ENCODE data around the gene SERTAD2. TPM values are rescaled to one million over a fixed set of nuclear protein-coding genes. Genes with fewer than 3 reads are reported as not detected.
A peak's percentile ranks its signal among the peaks of the same experiment; 100 is the strongest.

SERTAD2 gene
- total and polyA plus RNA-seq, 9 donors = 9.9 to 26.8 (median 20.8) TPM

DNA sequence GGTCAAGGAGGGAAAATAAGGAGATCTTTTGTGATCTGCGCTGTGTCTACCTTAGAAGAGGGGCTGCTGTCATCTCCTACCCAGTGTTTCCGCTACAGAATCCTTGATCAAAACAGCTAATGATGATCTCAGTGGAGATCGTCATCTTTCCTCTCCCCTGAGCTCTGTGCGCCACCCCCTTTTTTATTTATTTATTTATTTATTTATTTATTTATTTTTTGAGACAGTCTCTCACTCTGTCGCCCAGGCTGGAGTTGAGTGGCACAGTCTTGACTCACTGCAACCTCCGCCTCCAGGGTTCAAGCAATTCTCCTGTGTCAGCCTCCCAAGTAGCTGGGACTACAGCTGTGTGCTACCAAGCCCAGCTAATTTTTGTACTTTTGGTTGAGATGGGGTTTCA, 55.5 kb downstream of the SERTAD2 start:
- Histone ChIP-seq H3K4me3 (no peak overlapping the region), H3K27ac (no peak overlapping the region), H3K9me3 (no peaks in the 10 kb centered on the region), H3K36me3 (no peaks in the 10 kb centered on the region), H3K4me1 (ENCODE audit: insufficient read depth) (no peaks in the 10 kb centered on the region), H3K27me3 (no peaks in the 10 kb centered on the region)
- intact Hi-C loops (cut with DNase I) = no loop called here
- 94 to 96% (median 96%) methylated on average over 6 of the region's 6 CpGs for WGBS, 3 donors
- DNase-seq = no peak
- TF ChIP-seq EP300 (IDR thresholded peaks at IDR 0.05) (no peak), CTCF (IDR thresholded peaks at IDR 0.05) (no peak), POLR2A (IDR thresholded peaks at IDR 0.05) (no peak)

DNA sequence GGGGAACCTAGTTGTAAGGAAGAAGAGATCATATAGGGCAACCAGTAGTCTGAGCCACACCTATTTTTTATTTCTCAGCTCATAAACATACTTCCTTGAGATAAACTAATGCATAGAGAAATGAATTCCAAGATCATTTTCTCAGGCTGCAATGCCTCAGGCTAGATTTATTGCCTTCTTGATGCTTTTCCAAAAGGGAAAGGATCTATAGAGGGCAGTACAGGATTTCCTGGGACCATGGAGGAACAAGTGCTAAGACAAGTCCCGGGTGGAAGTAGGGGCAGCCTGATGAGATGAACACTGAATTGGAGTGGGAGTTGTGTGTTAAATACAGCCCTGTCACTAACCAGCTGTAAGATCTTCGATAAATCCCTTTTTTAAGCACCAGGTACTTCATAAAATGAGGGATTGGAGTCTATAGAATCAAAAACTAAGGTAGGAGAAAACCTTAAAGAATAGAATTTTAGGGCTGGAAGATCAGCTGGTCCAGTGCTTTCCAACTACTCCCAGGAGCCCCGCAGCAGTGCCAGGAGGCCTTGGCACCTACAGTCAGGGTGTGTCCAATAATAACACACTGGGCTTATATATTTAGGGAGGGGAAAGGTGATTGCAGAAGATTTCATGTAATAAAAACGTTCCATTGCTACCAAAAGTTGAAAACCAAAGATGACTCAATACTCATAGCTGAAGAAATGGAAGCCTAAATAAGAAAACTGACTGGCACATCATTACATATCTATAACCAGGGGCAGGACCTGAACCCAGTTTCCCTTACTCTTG, 58.1 kb downstream of the SERTAD2 start:
- Histone ChIP-seq H3K36me3 (no peaks in the 10 kb centered on the region), H3K9me3 (no peaks in the 10 kb centered on the region), H3K27ac (no peak overlapping the region), H3K4me1 (ENCODE audit: insufficient read depth) (no peaks in the 10 kb centered on the region), H3K4me3 (no peak overlapping the region), H3K27me3 (no peaks in the 10 kb centered on the region)
- intact Hi-C loops (cut with DNase I) = no loop called here
- no peak for DNase-seq
- TF ChIP-seq CTCF (IDR thresholded peaks at IDR 0.05) (peak in 1 of 3 donors; percentile 17), EP300 (IDR thresholded peaks at IDR 0.05) (no peak)
- 21 to 29% (median 23%) methylated on average over 4 of the region's 4 CpGs for WGBS, 3 donors

- H3K4me3 ChIP-seq = no peak overlapping the region
- H3K4me1 ChIP-seq (ENCODE audit: insufficient read depth) = no peaks in the 10 kb centered on the region
- H3K9me3 ChIP-seq = no peaks in the 10 kb centered on the region
- H3K36me3 ChIP-seq = no peaks in the 10 kb centered on the region
- intact Hi-C loops (cut with DNase I) = loop anchor here in 1 of 4 donors (5.0 kb wide), 1 partner anchor 278 kb away; no protein-coding TSS in a partner anchor
- WGBS, 3 donors = 73 to 85% (median 80%) methylated on average over 7 of the region's 7 CpGs
- H3K27ac ChIP-seq = no peak overlapping the region
- H3K27me3 ChIP-seq = no peaks in the 10 kb centered on the region
- DNase-seq = no peak
- TF ChIP-seq POLR2A (IDR thresholded peaks at IDR 0.05) (no peak), CTCF (IDR thresholded peaks at IDR 0.05) (no peak), EP300 (IDR thresholded peaks at IDR 0.05) (no peak)
Measured at GRCh38 chr2:64594226-64594989, 59.3 kb downstream of the SERTAD2 start.

DNA sequence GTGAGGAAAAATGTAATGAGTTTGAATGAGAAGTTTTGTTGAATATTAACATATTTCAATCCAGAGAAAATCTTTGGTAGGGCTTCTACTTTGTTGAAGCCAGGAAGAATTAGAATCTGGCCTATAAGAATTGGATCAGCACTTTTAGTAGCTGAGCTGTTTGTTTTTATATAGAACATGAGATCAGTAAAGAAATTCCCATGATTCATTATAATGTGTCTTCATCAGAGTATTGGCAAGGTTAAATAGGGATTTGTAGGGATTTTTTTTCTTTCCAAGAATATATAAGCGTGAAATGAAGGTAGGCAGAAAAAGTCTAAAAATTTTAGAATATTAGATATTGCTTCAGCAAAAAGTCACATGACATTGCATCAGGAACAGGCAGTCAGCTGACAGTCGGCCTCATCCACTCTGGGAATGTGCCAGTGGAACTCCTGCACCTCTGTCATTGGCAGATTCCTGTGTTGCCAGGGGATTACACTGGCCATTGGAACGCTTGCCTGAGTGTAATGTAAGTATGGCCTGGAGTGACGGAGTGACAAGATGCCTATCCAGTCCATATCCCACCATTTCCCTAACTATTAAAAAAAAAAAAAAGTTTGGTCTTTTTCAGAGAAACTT, 60.6 kb downstream of the SERTAD2 start:
- Histone ChIP-seq H3K27me3 (no peaks in the 10 kb centered on the region), H3K36me3 (no peaks in the 10 kb centered on the region), H3K9me3 (no peaks in the 10 kb centered on the region), H3K27ac (no peak overlapping the region), H3K4me3 (no peak overlapping the region), H3K4me1 (ENCODE audit: insufficient read depth) (no peaks in the 10 kb centered on the region)
- no peak for TF ChIP-seq CTCF (IDR thresholded peaks at IDR 0.05)
- no peak for TF ChIP-seq EP300 (IDR thresholded peaks at IDR 0.05)
- TF ChIP-seq POLR2A (IDR thresholded peaks at IDR 0.05) = no peak
- intact Hi-C loops (cut with DNase I) = loop anchor here in 1 of 4 donors (5.0 kb wide), 1 partner anchor 279 kb away; no protein-coding TSS in a partner anchor
- WGBS, 3 donors = 79 to 89% (median 86%) methylated on average over 4 of the region's 4 CpGs
- peak in 1 of 5 donors; percentile 37 for DNase-seq
